GM18517 (cell line): ENCODE results near the gene C20orf144.

Experiments used
- ATAC-seq: cut with Tn5 transposase; IDR thresholded peaks from one replicate; pipeline ENCODE4 v1.9.1; 2021; ENCODE audit warnings: mild to moderate bottlenecking, moderate library complexity; ENCODE audit not compliant: unreplicated experiment

C20orf144 gene

DNA sequence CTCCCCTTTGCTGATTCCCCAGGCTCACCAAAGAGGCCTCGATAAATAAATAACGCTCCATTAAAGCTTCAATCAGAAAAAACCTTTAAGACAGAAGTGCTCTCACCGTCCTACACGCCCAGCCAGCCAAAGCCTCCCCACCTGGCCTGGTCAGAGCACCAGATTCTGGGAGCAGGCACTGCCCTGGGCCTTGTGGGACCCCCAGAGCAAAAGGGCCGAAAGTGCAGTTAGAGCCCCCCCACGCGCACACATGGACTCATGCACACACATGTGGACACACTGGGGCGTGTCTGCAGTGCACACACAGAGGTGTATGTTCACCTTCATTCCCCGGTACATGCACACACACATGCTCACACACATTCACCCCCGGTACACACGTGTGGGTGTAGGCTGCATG is 14.0 kb downstream of the C20orf144 start:
- no peak for ATAC-seq

DNA sequence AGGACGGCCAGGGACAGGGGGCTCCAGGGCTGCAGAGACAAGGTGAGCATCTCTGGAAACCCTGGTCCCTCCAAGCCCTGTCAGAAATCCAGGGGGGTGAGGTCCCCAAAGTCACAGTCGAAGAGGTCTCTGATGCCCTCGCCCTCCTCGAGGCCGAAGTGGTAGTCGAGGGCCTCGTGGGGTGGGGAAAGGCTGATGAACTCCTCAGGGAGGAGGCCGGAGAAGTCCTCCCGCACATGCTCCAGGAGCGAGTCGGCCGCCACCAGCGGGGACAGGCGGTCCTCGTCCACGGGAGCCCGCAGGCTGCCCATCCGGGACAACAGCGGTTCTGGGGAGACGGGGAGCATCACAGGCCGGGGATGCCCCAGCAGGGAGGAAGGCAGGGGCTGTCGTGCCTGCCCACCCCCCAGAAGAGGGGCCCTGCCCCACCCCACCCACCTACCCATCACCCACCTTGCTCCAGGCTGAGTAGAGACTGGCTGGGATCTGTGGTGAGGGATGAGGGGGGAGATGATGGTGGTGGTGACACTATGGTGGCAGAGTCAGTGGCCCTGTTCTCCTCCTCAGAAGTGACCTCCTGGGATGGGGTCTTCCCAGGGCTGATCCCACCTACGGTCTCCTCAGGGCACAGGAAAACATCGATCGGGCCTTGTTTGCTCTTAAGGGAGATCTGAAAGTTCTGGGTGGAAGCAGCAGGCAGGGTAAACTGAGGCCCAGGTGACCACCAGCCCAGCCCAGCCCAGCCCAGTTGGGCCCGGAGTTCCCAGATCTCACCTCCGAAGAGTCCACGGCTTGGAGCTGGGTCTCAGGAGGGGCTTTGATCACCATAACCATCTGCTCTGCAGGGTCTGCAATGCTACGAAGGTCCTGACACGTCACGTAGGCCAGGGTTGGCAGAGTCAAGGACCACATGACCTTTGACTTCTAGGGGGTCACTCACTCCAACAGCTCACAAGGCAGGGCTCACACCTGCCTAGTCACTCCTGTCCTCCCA is 14.8 kb downstream of the C20orf144 start:
- ATAC-seq, result no peak

GRCh38 chr20:33677991-33678702 is 16.0 kb downstream of the C20orf144 start:
- no peak for ATAC-seq

GRCh38 chr20:33679758-33680485 is 17.8 kb downstream of the C20orf144 start:
- no peak for ATAC-seq

DNA sequence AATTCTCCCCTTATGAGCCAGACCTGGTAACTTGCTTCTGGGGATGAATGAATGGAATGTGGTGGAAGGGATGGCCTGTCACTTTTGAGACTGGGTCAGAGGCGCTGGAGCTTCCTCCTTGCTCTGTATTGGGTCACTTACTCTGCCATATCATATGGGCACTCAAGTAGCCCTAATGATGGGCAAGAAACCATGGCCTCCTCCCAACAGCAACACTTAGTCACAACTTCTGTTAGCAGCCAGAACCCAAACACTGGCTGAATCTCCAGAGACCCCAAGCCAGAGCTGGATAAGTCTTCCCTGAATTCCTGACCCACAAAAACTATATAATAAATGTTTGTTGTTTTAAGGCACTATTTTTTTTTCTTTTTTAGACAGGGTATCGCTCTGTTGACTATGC is 18.6 kb downstream of the C20orf144 start:
- ATAC-seq, result no peak

DNA sequence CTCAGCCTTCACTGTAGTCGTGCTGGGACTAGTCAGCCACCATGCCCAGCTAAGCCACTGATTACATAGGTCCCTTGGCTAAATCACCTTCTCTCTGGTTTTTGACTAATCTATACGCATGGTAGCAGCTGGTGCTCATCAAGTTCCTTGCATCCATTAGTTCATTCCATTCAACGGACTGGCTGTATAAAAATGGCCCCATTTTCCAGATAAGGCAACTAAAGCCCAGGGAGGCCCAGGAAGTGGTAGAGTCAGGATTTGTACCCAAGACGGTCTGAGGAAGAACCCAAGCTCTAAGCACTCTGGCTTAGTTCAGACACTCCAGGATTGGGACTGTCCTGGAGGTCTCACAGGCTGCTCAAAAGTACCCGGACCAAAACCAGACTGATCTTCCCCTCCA is 19.2 kb downstream of the C20orf144 start:
- no peak for ATAC-seq

- ATAC-seq, result no peak
Measured at GRCh38 chr20:33681728-33682353, 19.7 kb downstream of the C20orf144 start.

GRCh38 chr20:33684533-33685327 is 22.6 kb downstream of the C20orf144 start:
- no peak for ATAC-seq

DNA sequence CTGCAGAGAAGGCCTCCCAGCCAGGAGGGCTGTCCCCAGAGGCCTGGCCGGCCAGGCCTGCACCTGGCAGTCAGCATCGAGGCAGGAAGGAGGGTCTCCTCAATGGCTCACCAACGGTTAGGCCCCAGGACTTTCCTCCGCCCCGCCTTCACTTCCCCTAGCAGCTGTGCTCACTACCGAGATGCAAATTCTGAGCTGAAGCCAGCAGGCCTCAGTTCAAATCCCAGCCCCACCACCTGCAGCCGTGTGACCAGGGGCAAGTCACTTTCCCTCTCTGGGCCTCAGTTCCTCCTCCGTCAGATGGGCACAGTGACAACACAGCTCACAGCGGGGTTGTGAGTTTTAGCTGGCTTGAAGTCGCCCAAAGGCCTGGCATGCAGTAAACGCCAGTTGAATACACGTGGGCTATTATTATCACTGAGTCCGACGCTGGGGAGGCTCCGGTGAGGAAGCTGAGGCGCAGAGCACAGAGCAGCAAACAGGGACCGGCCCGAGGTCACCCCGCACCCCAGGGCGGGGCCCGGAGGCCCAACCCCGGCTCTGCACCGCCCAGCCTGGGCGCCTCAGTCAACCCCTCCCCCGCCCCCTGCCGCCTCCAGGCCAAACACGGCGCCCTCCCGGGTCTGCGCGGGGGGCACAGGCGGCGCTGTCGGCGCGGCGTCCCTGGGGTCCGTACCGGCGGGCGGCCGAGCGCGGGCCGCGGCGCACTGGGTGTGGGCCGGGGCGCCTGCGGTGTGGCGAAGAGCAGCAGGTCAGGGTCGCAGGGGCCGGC is 23.4 kb downstream of the C20orf144 start:
- ATAC-seq, result peak; percentile 52

GRCh38 chr20:33686100-33686983 is 24.2 kb downstream of the C20orf144 start, which contains the start of gene E2F1:
Gene E2F1 (minus strand): TSS chr20:33686385. CDS start chr20:33686264, 121 bp downstream.
- ATAC-seq, result peak; percentile 58

GRCh38 chr20:33686984-33687366 is 24.8 kb downstream of the C20orf144 start:
- ATAC-seq, result no peak

DNA sequence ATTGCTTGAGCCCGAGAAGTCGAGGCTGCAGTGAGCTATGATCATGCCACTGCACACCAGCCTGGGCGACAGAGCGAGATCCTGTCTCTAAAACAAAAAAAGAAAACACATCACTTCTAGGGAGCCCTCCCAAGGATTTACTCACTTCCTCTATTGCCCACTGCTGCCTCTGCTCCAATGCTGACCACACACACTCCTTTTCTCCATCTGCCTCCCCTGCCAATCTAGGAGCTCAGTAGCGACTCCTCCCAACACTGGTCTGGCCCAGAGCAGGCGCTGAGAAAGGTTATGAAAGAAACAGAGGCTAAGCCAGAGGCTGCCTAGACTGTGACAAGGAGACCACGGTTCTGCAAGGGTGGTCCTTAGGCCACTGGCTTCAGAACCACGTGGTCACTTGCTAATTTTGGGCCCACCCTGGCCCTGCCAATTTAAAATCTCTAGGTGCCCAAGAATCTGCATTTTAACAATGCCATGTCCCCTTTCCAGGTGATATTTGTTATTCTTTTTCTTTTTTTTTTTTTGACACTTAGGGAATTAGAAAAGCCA is 25.3 kb downstream of the C20orf144 start:
- ATAC-seq, result no peak

DNA sequence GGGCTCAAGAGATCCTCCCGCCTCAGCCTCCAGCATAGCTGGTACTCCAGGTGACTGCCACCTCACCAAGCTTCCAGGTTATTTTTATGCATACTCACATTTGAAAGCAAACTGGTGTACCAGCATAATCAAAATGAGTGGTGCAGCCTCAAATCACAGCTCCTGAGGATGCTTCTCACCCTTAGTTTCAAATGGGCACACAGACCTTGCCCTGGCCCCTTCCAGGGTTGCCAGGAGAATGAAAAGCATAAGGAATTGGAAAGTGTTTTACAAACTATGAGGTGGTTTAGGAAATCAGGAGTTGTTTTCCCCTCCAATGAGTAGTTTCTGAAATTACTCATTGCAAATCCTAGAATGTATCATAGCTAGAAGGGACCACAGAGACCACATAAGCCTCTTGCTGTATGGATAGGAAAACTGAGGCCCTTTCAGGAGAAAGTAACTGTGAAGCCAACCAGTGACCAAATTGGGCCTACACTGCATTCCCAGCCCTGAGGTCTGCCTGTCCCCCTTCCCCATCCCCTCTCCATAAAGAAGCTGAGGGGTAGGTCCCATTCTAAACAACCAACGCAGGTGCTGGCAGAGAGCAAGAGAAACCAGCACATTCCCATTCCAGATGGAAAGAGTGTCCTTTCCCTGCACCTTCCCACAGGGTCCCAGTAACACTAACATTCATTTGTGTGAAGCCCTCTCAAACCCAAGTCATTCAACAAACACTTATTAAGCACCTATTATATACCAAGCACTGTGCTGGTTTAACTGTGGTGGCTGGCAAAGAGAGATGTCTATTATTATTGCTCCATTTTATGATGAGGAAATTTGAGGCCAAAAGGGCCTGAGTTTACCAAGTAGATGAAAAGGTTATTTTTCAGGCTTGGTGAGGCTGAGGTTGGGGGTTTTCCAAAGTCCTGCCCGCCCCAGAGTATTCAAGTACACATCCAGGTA is 26.1 kb downstream of the C20orf144 start:
- no peak for ATAC-seq

DNA sequence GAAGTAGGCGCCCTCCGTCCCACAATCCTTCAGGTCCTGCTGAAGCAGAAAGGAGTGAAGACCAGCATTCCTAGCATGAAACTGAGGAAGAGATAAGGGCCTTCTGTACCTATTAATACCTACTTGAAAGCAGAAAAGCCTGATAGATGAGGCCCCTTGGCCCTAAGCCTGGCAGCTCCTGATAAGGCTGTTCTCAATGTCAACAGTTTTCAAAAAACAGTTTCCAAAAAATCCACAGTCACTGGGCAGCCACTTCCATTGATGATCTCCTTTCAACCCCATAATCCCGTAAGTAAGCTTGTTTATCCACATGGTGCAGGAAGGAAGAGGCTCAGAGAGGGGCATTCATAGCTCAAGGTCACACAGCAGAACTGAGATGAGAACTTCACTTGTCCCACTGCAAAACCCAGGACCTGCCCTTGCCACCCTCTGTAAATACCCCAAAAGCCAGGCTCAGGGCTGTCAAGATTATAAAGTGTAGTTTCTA is 26.9 kb downstream of the C20orf144 start:
- no peak for ATAC-seq

DNA sequence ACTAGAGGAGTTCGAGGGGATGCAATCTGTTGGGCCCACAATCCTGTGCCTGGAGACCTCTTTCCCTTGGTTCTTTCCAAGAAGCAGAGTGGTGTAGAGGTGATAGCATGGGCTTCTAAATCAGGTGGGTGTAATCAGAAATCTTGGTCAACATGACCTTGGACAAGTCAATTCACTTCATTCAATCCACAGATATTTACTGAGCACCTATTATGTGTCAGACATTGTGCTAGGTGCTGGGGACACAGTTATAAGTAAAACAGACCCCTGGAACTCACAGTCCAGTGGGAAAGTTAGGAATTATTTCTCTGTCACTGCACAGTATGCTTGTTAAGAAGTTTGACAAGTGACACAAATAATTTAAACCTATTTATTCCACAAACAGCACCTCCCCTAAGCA is 27.4 kb downstream of the C20orf144 start:
- no peak for ATAC-seq

DNA sequence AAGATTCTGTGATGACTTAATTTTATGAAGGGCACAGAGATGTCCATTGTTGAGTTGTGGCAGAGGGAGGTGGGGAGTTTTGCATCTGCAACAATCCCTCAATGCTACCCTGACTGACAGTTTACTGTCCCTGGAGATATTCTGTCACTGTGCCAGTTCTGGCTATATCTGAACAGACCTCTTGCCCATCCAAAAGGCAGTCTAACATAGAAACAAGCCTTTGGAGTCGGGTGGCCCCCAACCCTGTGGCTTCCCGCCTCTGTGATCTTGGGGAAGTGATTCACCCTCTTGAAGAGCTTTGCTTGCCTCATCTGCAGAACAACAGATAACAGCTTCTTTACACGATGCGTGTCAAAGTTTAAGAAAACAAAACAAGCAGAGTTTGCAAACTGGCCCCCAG is 27.8 kb downstream of the C20orf144 start:
- no peak for ATAC-seq

DNA sequence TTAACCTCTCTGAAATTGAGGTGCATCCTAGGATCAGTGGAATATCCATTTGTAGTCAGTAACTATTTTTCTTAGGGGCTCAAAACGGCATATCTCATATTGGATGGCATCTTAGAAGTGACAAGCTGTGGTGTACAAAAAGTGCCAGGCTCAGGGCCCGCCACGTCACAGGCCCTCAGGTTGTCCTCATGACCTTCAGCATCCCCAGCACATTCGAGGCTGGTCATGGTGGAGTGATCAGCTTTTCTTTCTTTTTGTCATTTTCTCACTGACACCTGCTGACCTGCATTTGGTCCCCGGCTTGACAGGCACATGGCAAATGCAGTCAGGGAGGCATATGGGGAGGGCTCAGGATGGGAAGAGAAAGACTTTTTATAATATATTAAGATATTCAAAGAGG is 31.2 kb downstream of the C20orf144 start:
- ATAC-seq, result no peak
